ENCODE results near the gene NPAS3. TPM values are rescaled to one million over a fixed set of nuclear protein-coding genes. Genes with fewer than 3 reads are reported as not detected.

The NPAS3 gene
- total RNA-seq, 2 donors from 2014 or later: 0.33 to 0.78 TPM

DNA sequence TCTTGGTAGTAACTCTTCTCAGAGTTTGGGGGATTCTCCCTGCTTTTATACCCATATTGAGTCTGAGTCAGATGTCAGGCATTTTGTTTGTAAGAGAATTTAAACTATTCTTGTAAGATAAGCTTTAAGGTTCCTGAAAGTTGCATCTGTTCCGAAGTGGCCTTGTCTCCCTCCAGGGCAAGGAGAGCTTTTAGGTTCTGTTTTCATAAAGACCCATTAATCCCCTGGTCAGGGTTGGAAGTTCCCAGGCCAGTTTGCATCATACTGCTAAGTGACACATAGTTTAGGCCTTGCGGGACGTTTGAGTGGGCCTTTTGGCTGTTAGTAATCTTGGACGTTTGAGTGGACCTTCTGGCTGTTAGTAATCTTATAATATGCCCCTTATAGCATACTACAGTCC, 396.7 kb downstream of the NPAS3 start:
- ATAC-seq (no peak), DNase-seq (no peak)
- 63 to 76% methylated on average over 4 of the region's 4 CpGs for WGBS, 2 donors
- H3K27ac ChIP-seq: no peak overlapping the region
- H3K27me3 ChIP-seq: no peaks in the 10 kb centered on the region
- H3K36me3 ChIP-seq (replicated peaks in 1 of 2; ENCODE audit: insufficient read depth in 1 of 2, low read depth in 2 of 2): no peaks in the 10 kb centered on the region
- no peak overlapping the region for H3K4me3 ChIP-seq
- intact Hi-C loops (cut with DNase I): no loop called here
- no peaks in the 10 kb centered on the region for H3K9me3 ChIP-seq
- H3K4me1 ChIP-seq: no peaks in the 10 kb centered on the region
- TF ChIP-seq, protein P1, sequence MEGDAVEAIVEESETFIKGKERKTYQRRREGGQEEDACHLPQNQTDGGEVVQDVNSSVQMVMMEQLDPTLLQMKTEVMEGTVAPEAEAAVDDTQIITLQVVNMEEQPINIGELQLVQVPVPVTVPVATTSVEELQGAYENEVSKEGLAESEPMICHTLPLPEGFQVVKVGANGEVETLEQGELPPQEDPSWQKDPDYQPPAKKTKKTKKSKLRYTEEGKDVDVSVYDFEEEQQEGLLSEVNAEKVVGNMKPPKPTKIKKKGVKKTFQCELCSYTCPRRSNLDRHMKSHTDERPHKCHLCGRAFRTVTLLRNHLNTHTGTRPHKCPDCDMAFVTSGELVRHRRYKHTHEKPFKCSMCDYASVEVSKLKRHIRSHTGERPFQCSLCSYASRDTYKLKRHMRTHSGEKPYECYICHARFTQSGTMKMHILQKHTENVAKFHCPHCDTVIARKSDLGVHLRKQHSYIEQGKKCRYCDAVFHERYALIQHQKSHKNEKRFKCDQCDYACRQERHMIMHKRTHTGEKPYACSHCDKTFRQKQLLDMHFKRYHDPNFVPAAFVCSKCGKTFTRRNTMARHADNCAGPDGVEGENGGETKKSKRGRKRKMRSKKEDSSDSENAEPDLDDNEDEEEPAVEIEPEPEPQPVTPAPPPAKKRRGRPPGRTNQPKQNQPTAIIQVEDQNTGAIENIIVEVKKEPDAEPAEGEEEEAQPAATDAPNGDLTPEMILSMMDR (IDR thresholded peaks at IDR 0.05): no peak
- no peak for TF ChIP-seq POLR2A (IDR thresholded peaks at IDR 0.05)

DNA sequence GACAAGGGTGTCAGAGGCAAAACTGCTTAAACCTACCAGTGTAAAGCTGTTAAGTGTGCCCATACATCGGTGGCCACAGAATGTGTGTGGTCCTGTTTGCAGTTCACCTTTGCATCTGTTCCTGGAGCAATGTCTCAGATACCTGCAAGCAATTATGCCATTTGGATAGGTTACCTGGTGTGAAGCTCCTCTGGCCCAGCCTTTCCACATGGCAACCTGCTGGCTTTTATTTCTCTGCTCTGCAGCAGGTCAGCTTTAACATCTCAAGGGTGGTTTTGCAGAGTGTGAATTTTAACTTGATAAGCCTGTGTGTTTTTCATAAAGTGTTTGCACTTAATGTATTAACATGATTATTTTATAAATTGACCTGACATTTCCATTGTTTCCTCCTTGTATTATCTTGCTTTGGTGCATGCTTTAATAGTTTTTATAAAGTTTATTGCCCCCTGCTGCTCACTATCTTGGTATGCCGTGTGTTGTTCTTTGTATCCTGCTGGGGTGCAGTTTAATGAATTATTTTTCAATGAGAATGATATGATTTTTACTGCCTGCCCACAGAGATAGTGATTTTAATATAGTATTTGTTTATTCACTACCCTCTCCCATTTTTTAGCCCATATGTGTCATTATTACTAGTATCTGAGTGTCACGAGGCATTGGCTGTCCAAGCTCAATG, 403.8 kb downstream of the NPAS3 start:
- Histone ChIP-seq H3K4me3 (no peak overlapping the region), H3K4me1 (no peaks in the 10 kb centered on the region), H3K27ac (no peak overlapping the region), H3K9me3 (no peaks in the 10 kb centered on the region), H3K36me3 (replicated peaks in 1 of 2; ENCODE audit: insufficient read depth in 1 of 2, low read depth in 2 of 2) (no peaks in the 10 kb centered on the region), H3K27me3 (no peaks in the 10 kb centered on the region)
- ATAC-seq: no peak
- DNase-seq: no peak
- WGBS, 2 donors: 51 to 57% methylated on average over 3 of the region's 3 CpGs
- TF ChIP-seq, protein P1 (IDR thresholded peaks at IDR 0.05): no peak
- no peak for TF ChIP-seq POLR2A (IDR thresholded peaks at IDR 0.05)
- intact Hi-C loops (cut with DNase I): no loop called here

DNA sequence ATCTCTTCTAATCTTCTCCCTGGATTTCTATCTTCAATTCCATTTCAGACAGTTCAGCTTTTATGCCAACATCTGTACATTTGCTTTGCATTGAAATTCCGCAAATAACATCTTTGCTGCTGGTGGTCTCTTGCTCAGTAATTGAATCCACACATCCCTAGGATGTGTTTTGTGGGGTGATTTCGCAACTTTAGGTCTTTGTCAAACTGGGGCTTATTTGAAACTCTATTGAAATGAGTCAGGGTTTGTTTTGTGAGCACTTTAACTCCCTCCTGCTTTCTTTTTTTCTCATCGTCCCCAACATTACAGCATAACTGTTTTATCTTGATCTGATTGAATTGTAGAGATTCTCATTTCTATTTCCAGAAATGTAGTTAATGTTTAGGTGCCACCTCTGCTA, 404.3 kb downstream of the NPAS3 start:
- ATAC-seq: no peak
- intact Hi-C loops (cut with DNase I): no loop called here

DNA sequence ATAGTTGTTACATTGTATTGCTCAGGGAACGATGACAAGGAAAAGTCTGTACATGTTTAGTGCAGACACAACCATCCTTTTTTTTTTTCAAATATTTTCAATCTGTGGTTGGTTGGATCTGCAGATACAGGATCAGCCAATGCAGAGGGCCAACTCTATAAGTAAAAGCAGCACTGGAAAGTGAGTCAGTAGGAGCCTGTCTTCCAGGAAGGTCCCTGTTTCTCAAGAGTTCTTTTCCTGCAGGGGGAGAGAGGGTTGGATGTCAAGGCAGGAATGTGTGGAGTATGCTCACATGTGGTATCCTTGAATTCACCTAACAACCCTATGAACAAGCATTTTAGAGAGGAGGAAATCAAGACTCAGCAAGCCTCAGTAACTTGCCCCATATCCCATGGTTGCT, 409.1 kb downstream of the NPAS3 start:
- Histone ChIP-seq H3K9me3 (no peaks in the 10 kb centered on the region), H3K4me1 (no peaks in the 10 kb centered on the region), H3K36me3 (replicated peaks in 1 of 2; ENCODE audit: insufficient read depth in 1 of 2, low read depth in 2 of 2) (no peaks in the 10 kb centered on the region), H3K4me3 (no peak overlapping the region), H3K27me3 (no peaks in the 10 kb centered on the region), H3K27ac (no peak overlapping the region)
- 53 to 70% methylated on average over 1 of the region's 1 CpG for WGBS, 2 donors
- intact Hi-C loops (cut with DNase I): no loop called here
- no peak for ATAC-seq
- no peak for TF ChIP-seq POLR2A (IDR thresholded peaks at IDR 0.05)
- TF ChIP-seq, protein P1 (IDR thresholded peaks at IDR 0.05): no peak
- DNase-seq: no peak

More for the DNA sequence above, 404.3 kb downstream of the NPAS3 start:
- Histone ChIP-seq H3K27me3 (no peaks in the 10 kb centered on the region), H3K36me3 (replicated peaks in 1 of 2; ENCODE audit: insufficient read depth in 1 of 2, low read depth in 2 of 2) (no peaks in the 10 kb centered on the region), H3K9me3 (no peaks in the 10 kb centered on the region), H3K4me1 (no peaks in the 10 kb centered on the region), H3K4me3 (no peak overlapping the region), H3K27ac (no peak overlapping the region)
- 57 to 68% methylated on average over 3 of the region's 3 CpGs for WGBS, 2 donors
- no peak for TF ChIP-seq POLR2A (IDR thresholded peaks at IDR 0.05)
- TF ChIP-seq, protein P1 (IDR thresholded peaks at IDR 0.05): no peak
- DNase-seq: no peak

DNA sequence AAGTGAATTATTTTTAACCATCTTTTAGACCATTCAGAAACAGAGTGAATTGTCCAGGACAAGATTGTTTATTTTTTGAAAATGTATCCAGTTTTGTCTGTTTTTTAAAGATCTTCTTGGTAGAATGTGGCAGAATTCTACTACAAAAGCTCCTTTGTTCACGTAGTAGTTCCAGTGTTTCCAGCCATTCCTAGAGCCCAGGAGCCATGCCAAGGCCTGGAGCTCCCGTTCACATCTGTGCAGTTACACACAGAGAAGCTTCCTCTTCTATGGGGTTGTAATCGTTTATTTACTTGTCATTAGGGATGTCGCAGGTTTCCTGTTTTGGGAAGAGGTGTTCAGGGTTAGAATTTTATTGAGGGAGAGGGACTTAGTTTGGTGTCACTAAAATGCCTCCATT, 409.8 kb downstream of the NPAS3 start:
- H3K36me3 ChIP-seq (replicated peaks in 1 of 2; ENCODE audit: insufficient read depth in 1 of 2, low read depth in 2 of 2): no peaks in the 10 kb centered on the region
- no peaks in the 10 kb centered on the region for H3K27me3 ChIP-seq
- H3K4me1 ChIP-seq: no peaks in the 10 kb centered on the region
- no peaks in the 10 kb centered on the region for H3K9me3 ChIP-seq
- 58 to 60% methylated on average over 4 of the region's 4 CpGs for WGBS, 2 donors
- DNase-seq (no peak), ATAC-seq (no peak)
- TF ChIP-seq, protein P1 (IDR thresholded peaks at IDR 0.05): no peak
- no peak for TF ChIP-seq POLR2A (IDR thresholded peaks at IDR 0.05)
- no peak overlapping the region for H3K27ac ChIP-seq
- H3K4me3 ChIP-seq: no peak overlapping the region
- intact Hi-C loops (cut with DNase I): no loop called here
